ENCODE results near the gene CNTNAP5. TPM values are rescaled to one million over a fixed set of nuclear protein-coding genes. Genes with fewer than 3 reads are reported as not detected.

The CNTNAP5 gene
- total RNA-seq, 1 donor from 2014 or later: not detected

GRCh38 chr2:124161542-124161941 lies 136.5 kb downstream of the CNTNAP5 start:
- TF ChIP-seq EZH2phosphoT487 (IDR thresholded peaks at IDR 0.05) (no peak), EZH2 (IDR thresholded peaks at IDR 0.05) (no peak)
- no peak for DNase-seq (ENCODE audit: low spot score)
- no peaks in the 10 kb centered on the region for H3K27me3 Mint-ChIP-seq (ENCODE audit: insufficient read depth, low read depth)
- H4K20me1 ChIP-seq (ENCODE audit: low read depth): no peaks in the 10 kb centered on the region
- H3K27ac Mint-ChIP-seq: no peak overlapping the region
- no peak overlapping the region for H3K9ac ChIP-seq
- no peaks in the 10 kb centered on the region for H3K36me3 ChIP-seq
- H3K9me3 Mint-ChIP-seq: no peaks in the 10 kb centered on the region
- no peaks in the 10 kb centered on the region for H3K4me1 Mint-ChIP-seq
- no peak overlapping the region for H2AFZ ChIP-seq (replicated peaks)
- no peak overlapping the region for H3K27ac ChIP-seq
- H3K9me3 ChIP-seq (ENCODE audit: low read depth): no peaks in the 10 kb centered on the region
- no peak overlapping the region for H3K4me3 ChIP-seq
- no peak overlapping the region for H3K4me2 ChIP-seq
- no peaks in the 10 kb centered on the region for H3K79me2 ChIP-seq (ENCODE audit: low read depth)
- no peaks in the 10 kb centered on the region for H3K36me3 Mint-ChIP-seq
- H3F3A ChIP-seq (ENCODE audit: low read depth): no peaks in the 10 kb centered on the region
- H3K27me3 ChIP-seq: no peaks in the 10 kb centered on the region
- no peak overlapping the region for H3K4me3 Mint-ChIP-seq
- no peaks in the 10 kb centered on the region for H3K4me1 ChIP-seq

GRCh38 chr2:124162256-124162655 lies 137.2 kb downstream of the CNTNAP5 start:
- Histone ChIP-seq H3K9ac (no peak overlapping the region), H2AFZ (replicated peaks) (no peak overlapping the region), H3K4me1 (peaks cover 2% of the 10 kb centered on the region), H3K27me3 (no peaks in the 10 kb centered on the region), H4K20me1 (ENCODE audit: low read depth) (no peaks in the 10 kb centered on the region), H3K79me2 (ENCODE audit: low read depth) (no peaks in the 10 kb centered on the region), H3K27ac (no peak overlapping the region), H3K4me3 (no peak overlapping the region), H3F3A (ENCODE audit: low read depth) (no peaks in the 10 kb centered on the region), H3K9me3 (ENCODE audit: low read depth) (no peaks in the 10 kb centered on the region), H3K4me2 (no peak overlapping the region), H3K36me3 (no peaks in the 10 kb centered on the region)
- no peaks in the 10 kb centered on the region for H3K36me3 Mint-ChIP-seq
- H3K27ac Mint-ChIP-seq: no peak overlapping the region
- TF ChIP-seq CTCF (IDR thresholded peaks at IDR 0.05): no peak
- TF ChIP-seq EZH2 (IDR thresholded peaks at IDR 0.05): no peak
- no peak for TF ChIP-seq EZH2phosphoT487 (IDR thresholded peaks at IDR 0.05)
- DNase-seq (ENCODE audit: low spot score): no peak
- no peak overlapping the region for H3K4me3 Mint-ChIP-seq
- no peaks in the 10 kb centered on the region for H3K9me3 Mint-ChIP-seq
- H3K4me1 Mint-ChIP-seq: peaks cover 3% of the 10 kb centered on the region
- no peaks in the 10 kb centered on the region for H3K27me3 Mint-ChIP-seq (ENCODE audit: insufficient read depth, low read depth)

GRCh38 chr2:124163840-124164239 lies 138.8 kb downstream of the CNTNAP5 start:
- Mint-ChIP-seq H3K27ac (no peak overlapping the region), H3K4me3 (no peak overlapping the region), H3K9me3 (no peaks in the 10 kb centered on the region), H3K4me1 (peaks cover 8% of the 10 kb centered on the region), H3K27me3 (ENCODE audit: insufficient read depth, low read depth) (no peaks in the 10 kb centered on the region), H3K36me3 (no peaks in the 10 kb centered on the region)
- Histone ChIP-seq H3K4me1 (peaks cover 10% of the 10 kb centered on the region), H3F3A (ENCODE audit: low read depth) (no peaks in the 10 kb centered on the region), H3K27me3 (no peaks in the 10 kb centered on the region), H3K79me2 (ENCODE audit: low read depth) (no peaks in the 10 kb centered on the region), H3K9ac (no peak overlapping the region), H3K9me3 (ENCODE audit: low read depth) (no peaks in the 10 kb centered on the region), H3K36me3 (no peaks in the 10 kb centered on the region), H3K4me2 (no peak overlapping the region), H4K20me1 (ENCODE audit: low read depth) (no peaks in the 10 kb centered on the region), H3K4me3 (no peak overlapping the region), H3K27ac (no peak overlapping the region), H2AFZ (replicated peaks) (no peak overlapping the region)
- no peak for TF ChIP-seq CTCF (IDR thresholded peaks at IDR 0.05)
- TF ChIP-seq EZH2 (IDR thresholded peaks at IDR 0.05): no peak
- no peak for TF ChIP-seq EZH2phosphoT487 (IDR thresholded peaks at IDR 0.05)
- DNase-seq (ENCODE audit: low spot score): no peak

- peaks cover 10% of the 10 kb centered on the region for H3K4me1 ChIP-seq
- H4K20me1 ChIP-seq (ENCODE audit: low read depth): no peaks in the 10 kb centered on the region
- no peak overlapping the region for H3K4me3 ChIP-seq
- no peak overlapping the region for H3K4me2 ChIP-seq
- no peaks in the 10 kb centered on the region for H3F3A ChIP-seq (ENCODE audit: low read depth)
- Mint-ChIP-seq H3K36me3 (no peaks in the 10 kb centered on the region), H3K4me3 (no peak overlapping the region), H3K4me1 (peaks cover 8% of the 10 kb centered on the region), H3K27me3 (ENCODE audit: insufficient read depth, low read depth) (no peaks in the 10 kb centered on the region), H3K9me3 (peaks cover 2% of the 10 kb centered on the region), H3K27ac (no peak overlapping the region)
- H2AFZ ChIP-seq (replicated peaks): no peak overlapping the region
- H3K9me3 ChIP-seq (ENCODE audit: low read depth): no peaks in the 10 kb centered on the region
- DNase-seq (ENCODE audit: low spot score): peak; percentile 8
- no peak overlapping the region for H3K27ac ChIP-seq
- H3K9ac ChIP-seq: no peak overlapping the region
- no peaks in the 10 kb centered on the region for H3K79me2 ChIP-seq (ENCODE audit: low read depth)
- H3K36me3 ChIP-seq: no peaks in the 10 kb centered on the region
- H3K27me3 ChIP-seq: no peaks in the 10 kb centered on the region
- TF ChIP-seq EZH2phosphoT487 (IDR thresholded peaks at IDR 0.05): no peak
- TF ChIP-seq CTCF (IDR thresholded peaks at IDR 0.05): no peak
- TF ChIP-seq EZH2 (IDR thresholded peaks at IDR 0.05): no peak
Measured at GRCh38 chr2:124165698-124166097, 140.6 kb downstream of the CNTNAP5 start.
